ENCODE measurements around the gene DIP2B. TPM values are rescaled to one million over a fixed set of nuclear protein-coding genes. Genes with fewer than 3 reads are reported as not detected.

DIP2B gene
- total RNA-seq, 1 donor from 2014 or later, result 30.2 TPM

- TF ChIP-seq CTCF (IDR thresholded peaks at IDR 0.05; ENCODE audit: unreplicated experiment), result no peak
- Mint-ChIP-seq H3K9me3 (ENCODE audit: low read depth) (no peaks in the 10 kb centered on the region), H3K4me1 (ENCODE audit: low read depth) (peaks cover 18% of the 10 kb centered on the region), H3K27me3 (no peaks in the 10 kb centered on the region), H3K27ac (no peak overlapping the region), H3K4me3 (ENCODE audit: low read depth) (no peak overlapping the region), H3K36me3 (ENCODE audit: insufficient read depth) (peaks cover 1% of the 10 kb centered on the region)
- DNase-seq (ENCODE audit: low spot score, unreplicated experiment), result no peak
Measured at GRCh38 chr12:50529345-50529744, 24.6 kb downstream of the DIP2B start.

GRCh38 chr12:50530532-50530931, 25.7 kb downstream of the DIP2B start:
- peaks cover 18% of the 10 kb centered on the region for H3K4me1 Mint-ChIP-seq (ENCODE audit: low read depth)
- H3K36me3 Mint-ChIP-seq (ENCODE audit: insufficient read depth), result peaks cover 1% of the 10 kb centered on the region
- TF ChIP-seq CTCF (IDR thresholded peaks at IDR 0.05; ENCODE audit: unreplicated experiment), result no peak
- H3K27ac Mint-ChIP-seq, result no peak overlapping the region
- no peak for DNase-seq (ENCODE audit: low spot score, unreplicated experiment)
- no peaks in the 10 kb centered on the region for H3K27me3 Mint-ChIP-seq
- no peak overlapping the region for H3K4me3 Mint-ChIP-seq (ENCODE audit: low read depth)
- H3K9me3 Mint-ChIP-seq (ENCODE audit: low read depth), result no peaks in the 10 kb centered on the region

- TF ChIP-seq CTCF (IDR thresholded peaks at IDR 0.05; ENCODE audit: unreplicated experiment), result no peak
- no peak overlapping the region for H3K4me3 Mint-ChIP-seq (ENCODE audit: low read depth)
- no peaks in the 10 kb centered on the region for H3K36me3 Mint-ChIP-seq (ENCODE audit: insufficient read depth)
- no peak overlapping the region for H3K27ac Mint-ChIP-seq
- H3K9me3 Mint-ChIP-seq (ENCODE audit: low read depth), result no peaks in the 10 kb centered on the region
- no peak for DNase-seq (ENCODE audit: low spot score, unreplicated experiment)
- peaks cover 16% of the 10 kb centered on the region for H3K4me1 Mint-ChIP-seq (ENCODE audit: low read depth)
- no peaks in the 10 kb centered on the region for H3K27me3 Mint-ChIP-seq
Measured at GRCh38 chr12:50533203-50533584, 28.4 kb downstream of the DIP2B start.

- no peak for TF ChIP-seq CTCF (IDR thresholded peaks at IDR 0.05; ENCODE audit: unreplicated experiment)
- H3K27me3 Mint-ChIP-seq, result no peaks in the 10 kb centered on the region
Measured at GRCh38 chr12:50533971-50534370, 29.2 kb downstream of the DIP2B start.

GRCh38 chr12:50536831-50537537, 32.2 kb downstream of the DIP2B start:
- H3K4me3 Mint-ChIP-seq (ENCODE audit: low read depth), result no peak overlapping the region
- no peaks in the 10 kb centered on the region for H3K36me3 Mint-ChIP-seq (ENCODE audit: insufficient read depth)
- peak overlapping the region; percentile 26 for H3K27ac Mint-ChIP-seq
- TF ChIP-seq CTCF (IDR thresholded peaks at IDR 0.05; ENCODE audit: unreplicated experiment), result no peak
- H3K27me3 Mint-ChIP-seq, result no peaks in the 10 kb centered on the region
- no peaks in the 10 kb centered on the region for H3K9me3 Mint-ChIP-seq (ENCODE audit: low read depth)
- DNase-seq (ENCODE audit: low spot score, unreplicated experiment), result no peak
- H3K4me1 Mint-ChIP-seq (ENCODE audit: low read depth), result peaks cover 13% of the 10 kb centered on the region

More at GRCh38 chr12:50533971-50534370, 29.2 kb downstream of the DIP2B start:
- no peak overlapping the region for H3K4me3 Mint-ChIP-seq (ENCODE audit: low read depth)
- H3K36me3 Mint-ChIP-seq (ENCODE audit: insufficient read depth), result no peaks in the 10 kb centered on the region
- DNase-seq (ENCODE audit: low spot score, unreplicated experiment), result no peak
- H3K27ac Mint-ChIP-seq, result no peak overlapping the region
- peaks cover 14% of the 10 kb centered on the region for H3K4me1 Mint-ChIP-seq (ENCODE audit: low read depth)
- H3K9me3 Mint-ChIP-seq (ENCODE audit: low read depth), result no peaks in the 10 kb centered on the region

Data from progenitor cell of endocrine pancreas (in vitro differentiated cells).